ENCODE data around the gene SLC26A3.

DNA sequence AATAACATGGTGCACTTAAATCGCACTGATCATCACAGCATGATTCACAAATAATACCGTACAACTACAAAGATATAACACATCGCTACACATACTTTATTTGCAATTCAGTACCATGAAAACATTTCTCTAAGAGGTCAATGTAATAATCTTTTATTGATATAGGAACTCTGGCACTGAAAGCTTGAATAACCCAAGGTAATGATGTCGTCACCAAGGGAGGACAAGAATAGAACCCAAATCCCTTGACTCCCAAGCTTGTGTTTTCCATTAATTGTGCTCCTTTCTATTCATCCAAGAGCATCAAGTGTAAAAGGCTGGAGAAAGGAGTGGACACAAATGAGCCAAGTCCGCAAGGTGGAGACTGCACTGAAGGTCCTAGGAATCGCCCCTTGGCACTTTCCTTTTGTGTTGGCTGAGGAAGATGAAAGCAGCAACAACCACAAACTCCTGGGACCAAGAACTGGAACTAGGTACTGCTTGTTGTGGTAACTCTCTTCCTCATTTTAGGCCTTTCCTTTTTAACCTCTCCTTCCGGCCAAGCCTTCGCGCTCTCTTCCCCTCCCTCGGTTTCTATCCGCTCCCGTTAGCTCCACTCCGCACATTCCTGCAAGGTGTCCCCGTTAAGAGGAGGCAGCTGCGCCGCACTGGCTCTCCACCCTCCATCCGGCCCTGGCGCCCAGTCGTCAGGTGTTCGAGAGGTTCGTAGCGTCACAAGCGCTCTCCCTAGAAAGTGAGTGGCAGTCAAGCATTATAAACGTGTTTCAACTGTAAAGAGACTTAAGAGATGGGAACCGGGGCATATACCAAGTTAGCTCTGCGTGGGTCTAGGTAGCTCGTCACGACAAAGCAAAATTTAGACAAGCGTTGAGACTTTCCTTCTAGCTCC lies 60.1 kb downstream of the SLC26A3 start:
- no peak for TF ChIP-seq POLR2AphosphoS5 (IDR thresholded peaks at IDR 0.05; ENCODE audit: low read depth, low read length)
- no peak for TF ChIP-seq TAF1 (IDR thresholded peaks at IDR 0.05; ENCODE audit: low read depth, low read length)

Measured in GM12891 (cell line).